ENCODE measurements around the gene ZNF606.
"Not testable (repeated sequence)": the region's sequence is repeated elsewhere in the genome, so short reads cannot be mapped to it uniquely, and the experiment has no call there.

ZNF606 gene

GRCh38 chr19:58009301-58009665 lies 6.7 kb upstream of the ZNF606 start:
- H3K4me2 ChIP-seq (ENCODE audit: low read length) = peak overlapping the region; percentile 85
- peaks cover 3% of the 10 kb centered on the region for H3K4me1 ChIP-seq (ENCODE audit: control insufficient read depth, insufficient read depth, low read length)
- peaks cover 28% of the 10 kb centered on the region for H3K36me3 ChIP-seq (ENCODE audit: insufficient read depth, low read length)
- H3K9ac ChIP-seq (ENCODE audit: low read depth, low read length) = no peak overlapping the region
- peaks cover 37% of the 10 kb centered on the region for H3K9me3 ChIP-seq (replicated peaks; ENCODE audit: low read length)
- H3K27me3 ChIP-seq (ENCODE audit: control insufficient read depth, insufficient read depth, low read length) = no peaks in the 10 kb centered on the region
- H3K4me3 ChIP-seq (ENCODE audit: low read length) = peak overlapping the region; percentile 67

- not testable (repeated sequence) for H3K9ac ChIP-seq (ENCODE audit: low read depth, low read length); H3K27me3 ChIP-seq (ENCODE audit: control insufficient read depth, insufficient read depth, low read length); H3K4me3 ChIP-seq (ENCODE audit: low read length); H3K4me1 ChIP-seq (ENCODE audit: control insufficient read depth, insufficient read depth, low read length)
- peak overlapping the region; percentile 85 for H3K4me2 ChIP-seq (ENCODE audit: low read length)
- peaks cover 40% of the 10 kb centered on the region for H3K9me3 ChIP-seq (replicated peaks; ENCODE audit: low read length)
- peaks cover 29% of the 10 kb centered on the region for H3K36me3 ChIP-seq (ENCODE audit: insufficient read depth, low read length)
Measured at GRCh38 chr19:58008877-58009276, 6.3 kb upstream of the ZNF606 start.

- Histone ChIP-seq H3K36me3 (ENCODE audit: insufficient read depth, low read length) (peaks cover 29% of the 10 kb centered on the region), H3K4me3 (ENCODE audit: low read length) (no peak overlapping the region), H3K4me1 (ENCODE audit: control insufficient read depth, insufficient read depth, low read length) (peaks cover 7% of the 10 kb centered on the region), H3K9ac (ENCODE audit: low read depth, low read length) (no peak overlapping the region), H3K27me3 (ENCODE audit: control insufficient read depth, insufficient read depth, low read length) (no peaks in the 10 kb centered on the region), H3K4me2 (ENCODE audit: low read length) (no peak overlapping the region), H3K9me3 (replicated peaks; ENCODE audit: low read length) (peaks cover 42% of the 10 kb centered on the region)
Measured at GRCh38 chr19:58007285-58007684, 4.7 kb upstream of the ZNF606 start.

GRCh38 chr19:58003174-58003828 lies 681 bp upstream of the ZNF606 start:
- peaks cover 58% of the 10 kb centered on the region for H3K36me3 ChIP-seq (ENCODE audit: insufficient read depth, low read length)
- H3K4me1 ChIP-seq (ENCODE audit: control insufficient read depth, insufficient read depth, low read length) = peaks cover 4% of the 10 kb centered on the region
- H3K27me3 ChIP-seq (ENCODE audit: control insufficient read depth, insufficient read depth, low read length) = no peaks in the 10 kb centered on the region
- H3K9me3 ChIP-seq (replicated peaks; ENCODE audit: low read length) = peaks cover 57% of the 10 kb centered on the region
- H3K9ac ChIP-seq (ENCODE audit: low read depth, low read length) = peak overlapping the region; percentile 99
- peak overlapping the region; percentile 98 for H3K4me3 ChIP-seq (ENCODE audit: low read length)
- peak overlapping the region; percentile 84 for H3K4me2 ChIP-seq (ENCODE audit: low read length)

- Histone ChIP-seq H3K4me3 (ENCODE audit: low read length) (peak overlapping the region; percentile 98), H3K27me3 (ENCODE audit: control insufficient read depth, insufficient read depth, low read length) (no peaks in the 10 kb centered on the region), H3K4me1 (ENCODE audit: control insufficient read depth, insufficient read depth, low read length) (peaks cover 4% of the 10 kb centered on the region), H3K9me3 (replicated peaks; ENCODE audit: low read length) (peaks cover 58% of the 10 kb centered on the region), H3K9ac (ENCODE audit: low read depth, low read length) (peak overlapping the region; percentile 99), H3K4me2 (ENCODE audit: low read length) (peak overlapping the region; percentile 84), H3K36me3 (ENCODE audit: insufficient read depth, low read length) (peaks cover 64% of the 10 kb centered on the region)
Measured at GRCh38 chr19:58001895-58002369, 688 bp downstream of the ZNF606 start.

- Histone ChIP-seq H3K27me3 (ENCODE audit: control insufficient read depth, insufficient read depth, low read length) (no peaks in the 10 kb centered on the region), H3K9me3 (replicated peaks; ENCODE audit: low read length) (peaks cover 58% of the 10 kb centered on the region), H3K9ac (ENCODE audit: low read depth, low read length) (no peak overlapping the region), H3K4me3 (ENCODE audit: low read length) (peak overlapping the region; percentile 98), H3K36me3 (ENCODE audit: insufficient read depth, low read length) (peaks cover 61% of the 10 kb centered on the region), H3K4me2 (ENCODE audit: low read length) (no peak overlapping the region), H3K4me1 (ENCODE audit: control insufficient read depth, insufficient read depth, low read length) (peaks cover 4% of the 10 kb centered on the region)
Measured at GRCh38 chr19:58000677-58001076, 1.9 kb downstream of the ZNF606 start.

GRCh38 chr19:57992841-57993240 lies 9.8 kb downstream of the ZNF606 start:
- no peaks in the 10 kb centered on the region for H3K4me1 ChIP-seq (ENCODE audit: control insufficient read depth, insufficient read depth, low read length)
- H3K27me3 ChIP-seq (ENCODE audit: control insufficient read depth, insufficient read depth, low read length) = no peaks in the 10 kb centered on the region
- no peak overlapping the region for H3K4me2 ChIP-seq (ENCODE audit: low read length)
- H3K9ac ChIP-seq (ENCODE audit: low read depth, low read length) = no peak overlapping the region
- H3K4me3 ChIP-seq (ENCODE audit: low read length) = no peak overlapping the region
- H3K9me3 ChIP-seq (replicated peaks; ENCODE audit: low read length) = peaks cover 46% of the 10 kb centered on the region
- peaks cover 68% of the 10 kb centered on the region for H3K36me3 ChIP-seq (ENCODE audit: insufficient read depth, low read length)

- Histone ChIP-seq H3K9me3 (replicated peaks; ENCODE audit: low read length) (peaks cover 92% of the 10 kb centered on the region), H3K9ac (ENCODE audit: low read depth, low read length) (no peak overlapping the region), H3K27me3 (ENCODE audit: control insufficient read depth, insufficient read depth, low read length) (no peaks in the 10 kb centered on the region), H3K4me2 (ENCODE audit: low read length) (no peak overlapping the region), H3K36me3 (ENCODE audit: insufficient read depth, low read length) (peaks cover 79% of the 10 kb centered on the region), H3K4me1 (ENCODE audit: control insufficient read depth, insufficient read depth, low read length) (no peaks in the 10 kb centered on the region), H3K4me3 (ENCODE audit: low read length) (no peak overlapping the region)
Measured at GRCh38 chr19:57978586-57979289, 23.9 kb downstream of the ZNF606 start.

GRCh38 chr19:57974434-57974833 lies 28.2 kb downstream of the ZNF606 start, which contains the start of gene C19orf18:
TSS of gene C19orf18 (minus strand) at chr19:57974534. CDS start at chr19:57974432, 102 bp downstream.
- no peaks in the 10 kb centered on the region for H3K27me3 ChIP-seq (ENCODE audit: control insufficient read depth, insufficient read depth, low read length)
- no peak within 1 kb of the TSS for H3K4me3 ChIP-seq (ENCODE audit: low read length)
- H3K4me2 ChIP-seq (ENCODE audit: low read length) = no peak within 1 kb of the TSS
- peaks cover 71% of the 10 kb centered on the region for H3K9me3 ChIP-seq (replicated peaks; ENCODE audit: low read length)
- no peak within 1 kb of the TSS for H3K9ac ChIP-seq (ENCODE audit: low read depth, low read length)
- H3K36me3 ChIP-seq (ENCODE audit: insufficient read depth, low read length) = peaks cover 39% of the 10 kb centered on the region
- H3K4me1 ChIP-seq (ENCODE audit: control insufficient read depth, insufficient read depth, low read length) = no peaks in the 10 kb centered on the region

- Histone ChIP-seq H3K4me1 (ENCODE audit: control insufficient read depth, insufficient read depth, low read length) (no peaks in the 10 kb centered on the region), H3K9ac (ENCODE audit: low read depth, low read length) (no peak overlapping the region), H3K4me3 (ENCODE audit: low read length) (no peak overlapping the region), H3K4me2 (ENCODE audit: low read length) (no peak overlapping the region), H3K27me3 (ENCODE audit: control insufficient read depth, insufficient read depth, low read length) (no peaks in the 10 kb centered on the region), H3K36me3 (ENCODE audit: insufficient read depth, low read length) (no peaks in the 10 kb centered on the region), H3K9me3 (replicated peaks; ENCODE audit: low read length) (peaks cover 25% of the 10 kb centered on the region)
Measured at GRCh38 chr19:57964761-57965160, 37.9 kb downstream of the ZNF606 start.

- Histone ChIP-seq H3K36me3 (ENCODE audit: insufficient read depth, low read length) (no peaks in the 10 kb centered on the region), H3K9me3 (replicated peaks; ENCODE audit: low read length) (peaks cover 13% of the 10 kb centered on the region), H3K4me1 (ENCODE audit: control insufficient read depth, insufficient read depth, low read length) (no peaks in the 10 kb centered on the region), H3K9ac (ENCODE audit: low read depth, low read length) (no peak overlapping the region), H3K4me3 (ENCODE audit: low read length) (no peak overlapping the region), H3K27me3 (ENCODE audit: control insufficient read depth, insufficient read depth, low read length) (no peaks in the 10 kb centered on the region), H3K4me2 (ENCODE audit: low read length) (no peak overlapping the region)
Measured at GRCh38 chr19:57961785-57962184, 40.8 kb downstream of the ZNF606 start.

All from skeletal muscle satellite cell (primary cell).